GM18868 (cell line): Measurements from ENCODE around the gene CLDND2.

ENCODE experiments used
- ATAC-seq: cut with Tn5 transposase; IDR thresholded peaks from one replicate; pipeline ENCODE4 v1.9.1; 2021; ENCODE audit warnings: mild to moderate bottlenecking, moderate library complexity; ENCODE audit not compliant: unreplicated experiment

Gene CLDND2

DNA sequence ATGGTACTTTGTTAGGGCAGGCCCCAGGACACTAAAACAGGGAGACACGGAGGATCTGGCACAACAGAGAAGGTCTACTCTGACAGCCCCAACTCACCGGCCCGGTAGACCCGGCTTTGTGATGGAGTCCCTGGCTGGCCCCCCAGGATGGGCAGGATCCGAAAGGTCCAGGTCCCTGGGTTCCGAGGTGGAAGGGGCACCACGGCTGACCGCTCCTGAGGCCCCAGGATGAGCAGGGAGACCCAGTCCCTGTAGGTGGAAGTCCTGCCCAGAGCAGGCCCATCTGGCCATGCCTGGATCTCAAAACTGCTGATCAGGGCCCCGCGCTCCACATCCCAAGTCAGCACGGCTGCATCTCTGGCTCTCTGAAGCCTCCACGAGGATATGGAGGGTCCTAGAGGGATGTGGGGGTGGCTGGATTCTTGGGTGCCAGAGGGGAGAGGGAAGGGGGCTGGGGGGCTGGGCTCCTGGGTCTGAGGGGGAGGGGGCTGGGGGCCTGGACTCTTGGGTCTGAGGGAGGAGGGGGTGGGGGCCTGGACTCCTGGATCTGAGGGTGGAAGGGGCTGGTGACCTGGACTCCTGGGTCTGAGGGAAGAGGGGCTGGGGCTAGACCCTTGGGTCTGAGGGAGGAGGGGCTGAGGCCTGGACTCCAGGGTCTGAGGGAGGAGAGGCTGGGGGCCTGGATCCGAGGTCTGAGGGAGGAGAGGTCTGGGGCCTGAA, 31.5 kb downstream of the CLDND2 start:
- no peak for ATAC-seq

DNA sequence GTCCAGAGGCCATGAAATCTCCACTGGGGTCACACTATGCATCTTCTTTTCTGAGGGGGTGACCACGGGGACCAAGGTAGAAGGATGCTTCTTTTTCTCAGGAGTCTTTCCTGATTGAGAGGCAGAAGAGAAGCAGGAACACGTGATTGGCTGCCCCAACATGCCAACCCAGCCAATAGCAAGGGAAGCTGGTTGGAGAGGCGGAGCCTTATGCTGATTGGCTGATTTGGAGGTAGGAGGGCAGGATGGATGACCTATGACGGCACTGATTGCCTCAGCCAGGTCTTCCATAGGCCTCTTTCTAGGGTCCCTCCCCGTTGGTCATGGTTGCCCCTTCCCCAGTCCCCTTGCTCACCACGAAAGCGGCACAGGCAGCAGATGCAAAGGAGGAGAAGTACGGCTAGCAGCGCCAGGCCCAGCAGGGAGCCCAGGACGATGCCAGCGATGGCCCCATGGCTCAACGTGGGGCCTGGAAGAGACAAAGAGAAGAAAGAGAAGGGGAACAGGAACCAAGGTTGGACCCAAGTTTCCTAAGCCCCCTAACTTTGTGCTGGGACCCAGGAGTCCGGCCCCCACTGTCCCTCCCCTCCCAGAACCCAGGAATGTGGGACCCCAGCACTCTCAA, 34.9 kb downstream of the CLDND2 start:
- no peak for ATAC-seq

DNA sequence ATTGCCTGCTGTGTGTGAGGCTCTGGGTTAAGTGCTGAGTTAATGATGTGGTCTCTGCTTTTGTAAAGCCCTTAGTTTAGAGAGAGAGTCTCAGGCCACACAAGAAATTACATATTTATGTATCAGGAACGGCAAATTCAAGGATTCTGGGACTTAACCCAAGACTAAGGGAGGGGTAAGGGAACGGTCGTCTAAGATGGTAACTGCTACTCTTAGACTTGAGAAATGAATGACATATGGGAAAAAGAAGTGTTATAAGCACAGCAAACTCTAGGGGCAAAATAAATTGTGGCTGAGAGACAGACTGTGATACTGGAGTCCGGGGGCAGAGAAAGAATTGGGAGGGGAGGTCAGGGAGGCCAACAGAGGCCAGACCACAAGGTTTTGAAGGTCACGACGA, 37.1 kb downstream of the CLDND2 start:
- no peak for ATAC-seq

DNA sequence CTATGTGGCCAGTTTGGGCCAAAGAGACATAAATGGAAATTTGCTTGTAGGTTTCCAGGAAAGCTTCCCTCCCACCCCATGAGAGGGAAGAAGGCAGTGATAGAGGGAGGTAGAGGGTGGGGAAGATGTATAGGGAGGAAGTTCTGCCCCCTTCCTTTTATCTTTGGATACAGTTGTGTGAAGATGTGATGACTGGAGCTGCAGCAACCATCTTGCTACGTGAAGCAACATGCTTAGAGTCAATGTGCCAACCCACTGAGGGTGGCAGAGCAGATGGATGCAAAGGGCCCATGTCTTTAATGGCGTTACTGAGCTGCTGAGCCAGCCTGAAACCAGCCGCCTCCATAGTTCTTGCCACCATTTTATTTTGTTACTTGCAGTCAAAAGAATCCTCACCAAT, 37.6 kb downstream of the CLDND2 start:
- ATAC-seq, result no peak

DNA sequence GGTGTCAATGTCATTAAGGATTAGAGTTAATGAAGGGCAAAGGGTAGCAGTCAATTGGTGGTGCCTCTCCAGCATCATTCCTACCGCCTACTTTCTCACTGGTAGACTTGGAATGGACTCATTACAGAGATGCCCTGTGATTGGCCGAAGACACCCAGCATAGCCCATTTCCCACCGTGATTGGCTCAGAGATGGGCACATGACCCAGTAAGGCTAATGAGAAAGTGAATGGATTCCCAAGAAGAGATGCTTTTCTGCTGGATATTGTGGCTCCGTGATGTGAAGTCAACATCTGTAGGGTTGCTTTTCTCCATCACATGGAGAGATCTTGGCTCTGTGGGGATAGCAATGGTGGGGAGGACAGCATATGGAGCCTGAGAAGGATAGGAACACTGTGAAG, 38.4 kb downstream of the CLDND2 start:
- ATAC-seq, result no peak

DNA sequence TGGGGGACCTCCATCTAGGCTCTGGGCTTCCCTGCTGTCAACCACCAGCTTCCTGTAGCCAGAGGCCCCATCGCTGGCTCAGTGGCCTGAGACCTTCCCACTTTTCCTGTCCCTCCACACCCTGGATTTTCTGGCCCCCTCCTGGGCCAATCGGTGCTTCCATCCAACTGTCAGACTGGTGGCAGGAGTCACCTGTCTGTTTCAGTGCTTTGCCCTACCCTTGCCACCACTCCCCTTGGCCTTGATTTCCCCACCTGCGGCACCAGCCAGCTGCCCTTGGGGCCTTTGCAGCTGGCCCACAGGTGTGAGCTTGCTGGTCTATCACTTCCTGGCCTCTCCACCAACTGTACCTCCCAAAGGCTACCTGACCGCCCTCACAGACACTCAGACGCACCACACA, 39.4 kb downstream of the CLDND2 start:
- ATAC-seq, result no peak

DNA sequence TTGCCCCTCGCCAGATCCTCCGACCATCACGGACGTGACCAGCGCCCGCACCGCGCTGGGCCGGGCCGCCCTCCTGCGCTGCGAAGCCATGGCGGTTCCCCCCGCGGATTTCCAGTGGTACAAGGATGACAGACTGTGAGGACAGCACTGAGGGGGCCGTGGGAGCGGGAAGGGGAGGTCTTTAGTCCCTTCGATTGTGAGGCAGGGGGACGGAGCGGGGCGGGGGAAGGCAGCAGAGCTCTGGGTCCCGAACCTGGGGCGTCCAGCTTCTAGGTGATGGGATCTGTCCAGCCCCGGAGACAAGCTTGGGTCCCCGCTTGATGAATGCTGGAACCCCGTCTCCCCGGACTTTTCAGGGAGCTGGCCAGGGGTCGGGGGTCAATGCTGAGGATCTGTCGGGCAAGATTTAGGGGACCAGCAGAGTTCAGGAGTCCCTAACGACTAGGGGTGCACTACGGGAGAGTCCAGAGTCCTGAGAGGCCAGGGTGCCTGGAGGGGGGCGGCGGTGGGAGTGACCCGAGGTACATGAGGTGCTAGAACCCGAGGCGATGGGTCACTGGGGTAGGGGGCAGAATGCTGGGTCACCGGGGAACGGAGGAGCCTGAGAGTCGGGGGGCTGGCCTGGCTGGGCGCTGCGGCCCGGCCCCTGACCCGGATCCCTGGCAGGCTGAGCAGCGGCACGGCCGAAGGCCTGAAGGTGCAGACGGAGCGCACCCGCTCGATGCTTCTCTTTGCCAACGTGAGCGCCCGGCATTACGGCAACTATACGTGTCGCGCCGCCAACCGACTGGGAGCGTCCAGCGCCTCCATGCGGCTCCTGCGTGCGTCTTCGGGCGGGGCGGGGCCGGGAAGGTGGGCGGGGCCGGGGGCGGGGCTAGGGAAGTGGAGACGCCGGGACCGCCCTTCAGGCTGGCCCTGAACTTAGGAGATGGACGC, 41.5 kb downstream of the CLDND2 start:
- ATAC-seq, result no peak

DNA sequence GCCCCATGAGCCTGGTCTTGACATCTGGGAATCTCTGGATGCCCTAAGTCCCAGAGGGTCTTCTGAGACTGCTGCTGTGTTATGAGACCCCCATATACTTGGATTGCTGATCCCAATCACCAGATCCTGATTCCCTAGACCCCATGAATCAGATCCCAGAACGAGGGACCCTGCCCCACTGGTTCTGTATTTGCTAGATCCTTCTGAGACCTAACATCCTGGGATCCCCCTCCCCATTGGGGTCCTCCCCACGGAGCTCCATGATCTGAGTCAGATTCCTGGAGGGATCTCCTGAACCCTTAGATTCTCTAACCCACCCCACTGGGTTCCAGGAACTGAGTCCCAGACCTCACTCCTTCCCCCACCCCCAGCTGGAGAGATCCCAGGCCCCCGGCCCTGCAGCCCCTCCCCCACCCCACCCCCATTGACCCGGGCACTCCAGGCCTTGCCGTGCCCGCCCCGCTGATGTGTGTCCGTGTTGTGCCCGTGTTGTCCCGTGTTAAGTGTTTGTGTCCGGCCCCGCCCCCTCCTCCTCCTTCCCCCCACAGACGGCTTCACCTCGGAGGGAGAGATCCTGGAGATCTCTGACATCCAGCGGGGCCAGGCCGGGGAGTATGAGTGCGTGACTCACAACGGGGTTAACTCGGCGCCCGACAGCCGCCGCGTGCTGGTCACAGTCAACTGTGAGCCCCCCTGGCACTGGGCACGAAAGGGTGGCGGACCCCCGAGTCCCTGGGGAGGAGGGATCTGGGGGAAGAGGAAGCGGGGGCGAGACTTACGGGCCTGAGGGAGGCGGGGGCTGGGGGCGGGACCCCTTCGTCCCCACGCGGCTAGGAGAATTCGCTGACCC, 42.4 kb downstream of the CLDND2 start:
- no peak for ATAC-seq

DNA sequence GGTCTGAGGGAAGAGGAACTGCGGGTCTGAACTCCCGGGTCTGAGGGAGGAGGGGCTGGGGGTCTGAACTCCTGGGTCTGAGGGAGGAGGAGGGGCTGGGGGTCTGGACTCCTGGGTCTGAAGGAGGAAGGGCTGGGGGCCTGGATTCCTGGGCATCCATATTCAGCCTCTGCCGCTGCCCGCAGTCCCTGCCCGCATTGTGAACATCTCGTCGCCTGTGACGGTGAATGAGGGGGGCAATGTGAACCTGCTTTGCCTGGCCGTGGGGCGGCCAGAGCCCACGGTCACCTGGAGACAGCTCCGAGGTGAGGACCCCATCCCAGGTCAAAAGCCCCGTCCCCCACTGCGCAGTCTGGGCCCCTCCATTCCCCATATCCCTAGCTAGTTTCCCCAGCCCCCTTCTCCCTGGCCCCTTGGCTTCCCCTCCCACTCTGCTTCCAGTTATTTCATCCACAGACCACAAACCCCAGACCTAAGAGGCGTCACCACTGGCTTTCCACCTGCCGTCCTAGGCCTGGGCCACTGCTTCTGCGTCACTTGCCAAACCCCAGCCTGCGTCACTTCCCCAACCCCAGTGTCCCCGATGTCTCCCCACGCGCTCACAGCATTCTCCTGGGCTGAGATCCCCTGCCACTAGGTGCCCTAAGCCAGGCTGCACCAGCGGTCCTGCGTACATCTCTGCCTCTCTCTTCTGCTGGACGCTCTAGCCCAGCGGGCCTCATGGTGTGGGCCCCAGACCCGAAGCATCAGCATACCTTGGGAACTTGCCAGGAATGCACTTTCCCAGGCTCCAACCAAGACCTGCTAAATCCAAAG, 43.4 kb downstream of the CLDND2 start:
- ATAC-seq, result no peak

DNA sequence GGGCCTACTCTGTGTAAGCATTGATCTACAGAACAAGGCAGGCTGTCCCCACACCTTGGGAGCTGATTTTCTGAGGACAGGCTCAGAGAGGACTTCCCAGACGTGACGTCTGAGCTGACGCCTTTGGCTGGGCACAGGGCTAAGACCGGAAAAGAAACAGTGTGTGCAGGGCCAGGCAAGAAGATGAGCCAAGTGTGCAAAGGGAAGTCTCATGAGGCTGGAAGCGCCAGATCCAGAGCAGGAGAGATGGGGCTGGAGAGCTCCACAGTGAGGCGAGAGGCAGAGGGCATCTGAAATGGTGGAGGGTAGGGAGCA, 44.7 kb downstream of the CLDND2 start:
- no peak for ATAC-seq

DNA sequence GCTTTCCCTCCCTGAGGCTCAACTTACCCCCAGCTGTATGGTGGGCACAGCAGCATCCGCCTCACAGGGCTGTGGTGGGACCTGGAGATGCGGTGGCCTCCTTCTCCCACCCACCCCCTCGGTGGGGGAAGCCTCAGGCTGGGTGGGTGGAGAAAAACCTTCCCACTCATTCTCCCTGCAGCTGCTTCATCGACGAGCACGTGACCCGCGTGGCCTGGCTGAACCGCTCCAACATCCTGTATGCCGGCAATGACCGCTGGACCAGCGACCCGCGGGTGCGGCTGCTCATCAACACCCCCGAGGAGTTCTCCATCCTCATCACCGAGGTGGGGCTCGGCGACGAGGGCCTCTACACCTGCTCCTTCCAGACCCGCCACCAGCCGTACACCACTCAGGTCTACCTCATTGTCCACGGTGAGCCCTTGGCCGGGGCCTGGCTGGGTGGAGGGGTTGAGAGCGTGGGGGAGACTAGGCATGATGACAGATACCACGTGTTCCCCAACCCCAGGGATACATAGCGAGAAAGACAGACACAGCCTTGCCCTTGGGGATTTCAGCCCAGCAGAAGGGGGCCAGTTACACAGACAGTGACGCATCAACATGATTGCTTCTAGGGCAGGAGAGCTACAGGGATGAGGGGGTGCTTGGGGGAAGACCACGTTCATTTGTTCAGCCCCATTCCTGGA, 45.2 kb downstream of the CLDND2 start:
- ATAC-seq, result no peak

DNA sequence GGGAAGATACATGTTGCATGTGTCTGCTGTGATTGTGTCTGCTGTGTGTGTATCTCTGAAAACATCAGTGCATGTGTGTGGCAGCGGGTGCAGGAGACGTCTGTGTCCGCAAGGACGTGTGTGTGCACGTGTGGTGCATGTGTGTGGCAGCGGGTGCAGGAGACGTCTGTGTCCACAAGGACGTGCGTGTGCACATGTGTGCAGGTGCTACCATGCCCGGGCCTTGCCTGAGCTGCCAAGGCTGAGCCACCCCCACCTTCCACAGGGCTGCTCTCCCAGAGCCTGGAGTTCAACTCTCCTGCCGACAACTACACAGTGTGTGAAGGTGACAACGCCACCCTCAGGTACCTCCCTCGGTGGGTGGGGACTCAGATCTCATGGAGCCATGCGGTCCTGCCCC, 47.0 kb downstream of the CLDND2 start:
- ATAC-seq, result no peak

DNA sequence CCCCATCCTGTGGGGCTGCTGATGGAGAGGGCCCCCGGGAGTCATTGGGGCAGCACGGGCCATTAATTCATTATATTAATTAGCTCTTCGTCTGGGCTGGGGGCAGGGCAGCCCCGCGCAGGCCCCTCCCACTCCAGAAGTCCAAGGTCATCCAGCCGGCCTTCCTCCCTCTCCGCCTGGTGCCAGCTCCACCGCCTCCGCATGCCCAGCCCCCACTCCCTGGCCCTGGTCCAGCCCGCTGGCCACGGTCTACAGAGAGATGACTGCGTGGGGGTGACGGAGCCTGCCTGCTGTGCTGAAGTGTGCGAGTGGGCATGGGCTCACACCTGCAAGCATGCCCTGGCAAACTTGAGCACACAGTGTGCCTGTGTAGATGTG, 48.5 kb downstream of the CLDND2 start:
- no peak for ATAC-seq

DNA sequence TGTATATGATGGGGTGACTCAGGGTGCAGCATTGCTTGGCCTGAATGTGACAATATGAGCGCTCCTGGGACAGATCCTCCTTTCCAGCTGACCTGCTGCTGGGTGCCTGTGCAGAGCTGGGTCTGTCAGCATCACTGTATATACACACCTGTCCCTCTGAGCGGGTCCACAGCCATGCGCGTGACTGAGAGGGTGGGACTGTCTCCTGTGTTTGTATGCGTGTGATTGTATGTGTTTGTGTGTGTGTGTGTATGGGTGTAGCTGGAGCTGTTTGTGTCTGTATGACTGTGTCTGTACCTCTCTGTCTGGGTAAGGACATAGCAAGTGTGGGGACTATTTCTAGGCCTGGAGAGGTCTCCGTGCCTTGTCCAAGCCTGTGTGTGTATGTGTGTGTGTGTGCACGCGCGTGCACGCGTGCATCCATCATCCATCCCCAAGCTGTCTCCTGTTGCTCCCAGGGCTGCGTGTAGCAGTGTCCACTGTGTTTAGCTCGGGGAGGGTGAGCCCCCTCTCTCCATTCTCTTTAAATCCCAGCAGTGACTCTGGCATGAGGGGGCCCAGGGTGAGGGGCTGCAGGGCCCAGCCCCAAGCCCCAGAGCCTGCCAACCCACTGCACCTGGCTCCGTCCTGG, 49.0 kb downstream of the CLDND2 start:
- no peak for ATAC-seq

DNA sequence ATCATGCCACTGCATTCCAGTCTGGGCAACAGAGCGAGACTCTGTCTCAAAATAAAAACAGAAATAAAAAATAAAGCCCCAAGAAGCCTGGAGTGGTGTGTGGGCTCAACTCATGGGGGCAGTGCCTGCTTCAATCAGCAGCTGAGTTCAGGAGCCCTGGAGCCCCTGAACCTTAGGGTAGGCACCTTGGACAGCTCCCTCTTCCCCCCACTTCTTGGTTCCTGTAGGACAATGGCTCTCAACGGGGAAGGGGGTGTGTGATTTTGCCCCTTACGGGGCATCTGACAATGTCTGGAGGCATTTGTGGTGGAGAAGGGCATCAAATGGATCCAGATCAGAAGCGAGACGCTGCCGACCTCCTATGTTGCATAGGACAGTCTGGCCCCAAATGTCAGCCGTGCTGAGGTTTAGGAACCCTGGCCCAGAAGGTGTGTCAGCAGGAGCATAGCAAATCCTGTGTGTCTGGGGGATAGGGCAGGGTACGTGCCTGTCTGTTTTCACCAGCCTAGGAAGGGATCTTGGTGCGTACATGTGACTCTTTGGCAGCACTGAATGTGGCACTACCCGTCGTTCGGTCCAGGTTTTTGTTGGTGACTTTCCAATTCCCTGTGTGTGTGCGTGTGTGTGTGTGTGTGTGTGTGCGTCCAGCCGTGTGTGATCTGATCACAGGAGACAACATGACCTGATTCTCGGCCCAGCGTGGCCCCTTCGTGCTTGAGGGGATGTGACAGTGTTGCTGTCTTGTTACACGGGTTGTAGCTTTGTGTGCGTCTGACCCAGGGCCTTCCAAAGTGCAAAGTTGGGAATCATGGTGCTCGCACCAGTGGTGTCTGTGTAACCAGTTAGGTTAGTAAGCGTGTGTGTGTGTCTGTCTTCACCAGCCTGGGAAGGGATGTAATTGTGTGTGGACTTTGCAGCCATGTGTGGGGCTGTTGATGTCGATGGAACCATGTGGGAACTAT, 49.8 kb downstream of the CLDND2 start:
- ATAC-seq, result no peak

DNA sequence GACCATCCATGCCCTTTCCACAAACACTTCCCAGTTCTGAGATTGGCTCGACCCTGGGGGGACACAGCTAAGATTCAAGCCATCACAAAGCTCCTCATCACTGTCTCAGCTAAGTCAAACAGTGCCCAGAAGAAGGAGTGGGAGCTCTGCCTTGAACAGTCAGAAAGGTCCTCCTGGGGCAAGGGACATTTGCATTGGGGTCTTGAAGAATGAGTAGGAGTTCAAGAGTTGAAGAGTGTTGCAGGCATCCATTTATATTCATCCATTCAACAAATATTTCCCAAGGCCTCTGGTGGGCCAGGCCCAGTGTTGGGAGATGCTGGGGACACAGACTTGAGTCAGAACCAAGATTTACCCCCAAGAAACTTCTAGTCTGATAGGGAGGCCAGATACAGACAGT, 50.8 kb downstream of the CLDND2 start:
- no peak for ATAC-seq

DNA sequence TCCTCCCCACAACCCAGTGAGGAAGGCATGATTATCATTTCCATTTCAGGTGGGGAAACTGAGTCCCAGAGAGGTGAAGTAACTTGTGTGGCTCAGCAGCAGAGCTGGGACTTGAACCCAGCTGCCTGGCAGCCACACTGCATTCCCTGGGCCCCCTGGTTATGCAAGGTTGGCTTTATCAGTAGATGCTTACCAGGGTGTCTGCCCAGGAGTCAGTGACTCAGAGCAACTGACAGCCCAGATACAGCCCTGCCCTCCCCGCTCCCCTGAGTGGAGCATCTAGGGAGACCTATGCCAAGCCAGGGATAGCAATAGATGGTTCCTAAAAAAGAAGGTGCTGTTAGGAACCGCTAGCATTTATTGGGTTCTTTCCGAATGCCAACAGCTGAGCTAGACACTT, 51.4 kb downstream of the CLDND2 start:
- ATAC-seq, result no peak
